HEK293T (cell line): Measurements from ENCODE around the gene LY6G5B.

Source experiments
- CTCF ChIA-PET: fragments of 350-600 bp; formaldehyde crosslinking; extraction: SDS; loops from one replicate; lab custom pipeline; 2021; ENCODE audit warnings: antibody characterized with exemption, inconsistent platforms; lab: Yijun Ruan, JAX
- POLR2A ChIA-PET: fragments of 350-600 bp; formaldehyde crosslinking; extraction: SDS; loops from one replicate; lab custom pipeline; 2020; ENCODE audit warnings: antibody characterized with exemption, inconsistent platforms; lab: Yijun Ruan, JAX
- DNase-seq: peaks from one replicate; pipeline ENCODE4 v3.0.0; 2012; ENCODE audit warnings: mixed read lengths; ENCODE audit errors: extremely low spot score
- ARNT ChIP-seq: fragments of 450-650 bp; IDR thresholded peaks from 2 replicates; pipeline ENCODE4 v1.6.1; 2017; ENCODE audit warnings: mild to moderate bottlenecking
- BHLHE40 ChIP-seq: fragments of 450-650 bp; IDR thresholded peaks from 2 replicates; pipeline ENCODE4 v1.6.1; 2016; ENCODE audit warnings: mild to moderate bottlenecking, moderate library complexity, borderline replicate concordance
- CTBP1 ChIP-seq: fragments of 450-650 bp; IDR thresholded peaks from 2 replicates; pipeline ENCODE4 v1.6.1; 2016; ENCODE audit warnings: borderline replicate concordance
- ELF4 ChIP-seq: fragments of 450-650 bp; IDR thresholded peaks from 2 replicates; pipeline ENCODE4 v1.6.1; 2017; ENCODE audit warnings: antibody characterized with exemption
- FOXA1 ChIP-seq: fragments of 450-650 bp; IDR thresholded peaks from 2 replicates; pipeline ENCODE4 v1.6.1; 2016; ENCODE audit warnings: mild to moderate bottlenecking
- FOXK2 ChIP-seq: fragments of 450-650 bp; IDR thresholded peaks from 2 replicates; pipeline ENCODE4 v1.6.1; 2016; ENCODE audit warnings: mild to moderate bottlenecking
- FOXM1 ChIP-seq: fragments of 450-650 bp; IDR thresholded peaks from 2 replicates; pipeline ENCODE4 v1.6.1; 2017; ENCODE audit warnings: mild to moderate bottlenecking, borderline replicate concordance
- HDGF ChIP-seq: fragments of 450-650 bp; IDR thresholded peaks from 2 replicates; pipeline ENCODE4 v1.6.1; 2017; ENCODE audit warnings: antibody characterized with exemption, borderline replicate concordance
- L3MBTL2 ChIP-seq: fragments of 450-650 bp; conservative IDR thresholded peaks from 2 replicates; pipeline ENCODE4 v1.6.1; 2016; ENCODE audit warnings: mild to moderate bottlenecking
- LEF1 ChIP-seq: fragments of 450-650 bp; IDR thresholded peaks from 2 replicates; pipeline ENCODE4 v1.6.1; 2017; ENCODE audit warnings: mild to moderate bottlenecking, borderline replicate concordance
- NFRKB ChIP-seq: fragments of 450-650 bp; IDR thresholded peaks from 2 replicates; pipeline ENCODE4 v1.6.1; 2016; ENCODE audit warnings: mild to moderate bottlenecking, moderate library complexity
- PKNOX1 ChIP-seq: fragments of 450-650 bp; IDR thresholded peaks from 2 replicates; pipeline ENCODE4 v1.6.1; 2016
- SP1 ChIP-seq: fragments of 450-650 bp; IDR thresholded peaks from 2 replicates; pipeline ENCODE4 v1.6.1; 2017
- SUZ12 ChIP-seq: fragments of 450-650 bp; IDR thresholded peaks from 2 replicates; pipeline ENCODE4 v1.6.1; 2016; ENCODE audit warnings: mild to moderate bottlenecking
- TARDBP ChIP-seq: fragments of 450-650 bp; IDR thresholded peaks from 2 replicates; pipeline ENCODE4 v1.6.1; 2016
- ZNF384 ChIP-seq: fragments of 450-650 bp; IDR thresholded peaks from 2 replicates; pipeline ENCODE4 v1.6.1; 2016

LY6G5B gene

GRCh38 chr6:31719001-31719400 lies 49.2 kb downstream of the LY6G5B start:
- DNase-seq = no peak
- ChIA-PET CTCF (no interaction called here), POLR2A (no interaction called here)
- TF ChIP-seq LEF1 = no peak
- TF ChIP-seq CTBP1 = no peak
- no peak for TF ChIP-seq BHLHE40
- TF ChIP-seq PKNOX1 = no peak
- no peak for TF ChIP-seq SP1
- no peak for TF ChIP-seq SUZ12
- no peak for TF ChIP-seq NFRKB
- TF ChIP-seq ARNT = no peak
- TF ChIP-seq FOXM1 = no peak
- TF ChIP-seq L3MBTL2 = no peak
- no peak for TF ChIP-seq ELF4
- TF ChIP-seq FOXA1 = no peak
- no peak for TF ChIP-seq FOXK2
- no peak for TF ChIP-seq HDGF
- no peak for TF ChIP-seq ZNF384
- no peak for TF ChIP-seq TARDBP

GRCh38 chr6:31720196-31720770 lies 50.5 kb downstream of the LY6G5B start:
- POLR2A ChIA-PET = interaction anchor here (1.0 kb wide), 1 partner anchor 9 kb away, joined by 3 read pairs; no protein-coding TSS in a partner anchor
- DNase-seq = no peak
- CTCF ChIA-PET = no interaction called here
- TF ChIP-seq CTBP1 (no peak), LEF1 (no peak), FOXM1 (no peak), FOXK2 (no peak), NFRKB (no peak), L3MBTL2 (no peak), BHLHE40 (no peak), ARNT (no peak), ELF4 (no peak), SUZ12 (no peak), TARDBP (no peak), FOXA1 (no peak), SP1 (no peak), PKNOX1 (no peak), HDGF (no peak), ZNF384 (no peak)

GRCh38 chr6:31721351-31722020 lies 51.7 kb downstream of the LY6G5B start, which contains the start of gene LY6G6C:
Gene LY6G6C (minus strand): TSS chr6:31721746. CDS start chr6:31721679, 67 bp downstream.
- no peak for TF ChIP-seq SUZ12
- no peak for TF ChIP-seq FOXA1
- no peak for TF ChIP-seq CTBP1
- no peak for DNase-seq
- ChIA-PET CTCF (no interaction called here), POLR2A (interaction anchor here (0.7 to 1.2 kb wide), 2 partner anchors 8 to 25 kb away, joined by 3 read pairs; no protein-coding TSS in a partner anchor)

- ChIA-PET CTCF (no interaction called here), POLR2A (interaction anchor here (1.2 kb wide), 1 partner anchor 7 kb away, joined by 3 read pairs; no protein-coding TSS in a partner anchor)
- DNase-seq = no peak
- no peak for TF ChIP-seq BHLHE40
- TF ChIP-seq FOXA1 = no peak
- no peak for TF ChIP-seq ZNF384
- TF ChIP-seq ELF4 = no peak
- TF ChIP-seq CTBP1 = no peak
- TF ChIP-seq LEF1 = no peak
Measured at GRCh38 chr6:31722173-31722572, 52.4 kb downstream of the LY6G5B start.
